Fibroblast of lung (primary cell): ENCODE results near the gene MRPL16.

Source experiments
- CTCF ChIP-seq, 2 donors: IDR thresholded peaks in 1 of 2; conservative IDR thresholded peaks in 1 of 2; 1 replicate in 1 of 2; 2 replicates in 1 of 2; pipeline ENCODE4 v1.5.1; 2011 to 2012; ENCODE audit warnings: low read length in 2 of 2, control low read depth in 1 of 2, inconsistent platforms in 1 of 2, low read depth in 1 of 2, mild to moderate bottlenecking in 1 of 2
- EZH2 ChIP-seq: IDR thresholded peaks from 2 replicates; pipeline ENCODE4 v1.5.1; 2012; ENCODE audit warnings: low read length, control low read depth, mild to moderate bottlenecking; ENCODE audit errors: missing control alignments

GRCh38 chr11:59791639-59792038 lies 18.9 kb downstream of the MRPL16 start:
- TF ChIP-seq CTCF (conservative IDR thresholded peaks at IDR 0.05 in 1 of 2, IDR thresholded peaks at IDR 0.05 in 1 of 2; ENCODE audit: low read depth in 1 of 2, low read length in 2 of 2) (no peak), EZH2 (no peak)
